GM18511 (cell line): ENCODE results near the gene SGMS1.
A peak's percentile ranks its signal among the peaks of the same experiment; 100 is the strongest.
"Not testable (repeated sequence)": the region's sequence is repeated elsewhere in the genome, so short reads cannot be mapped to it uniquely, and the experiment has no call there.

Experiments used
- ATAC-seq: cut with Tn5 transposase; IDR thresholded peaks from one replicate; pipeline ENCODE4 v1.9.1; 2021; ENCODE audit warnings: mild to moderate bottlenecking, moderate library complexity; ENCODE audit not compliant: unreplicated experiment

Gene SGMS1

DNA sequence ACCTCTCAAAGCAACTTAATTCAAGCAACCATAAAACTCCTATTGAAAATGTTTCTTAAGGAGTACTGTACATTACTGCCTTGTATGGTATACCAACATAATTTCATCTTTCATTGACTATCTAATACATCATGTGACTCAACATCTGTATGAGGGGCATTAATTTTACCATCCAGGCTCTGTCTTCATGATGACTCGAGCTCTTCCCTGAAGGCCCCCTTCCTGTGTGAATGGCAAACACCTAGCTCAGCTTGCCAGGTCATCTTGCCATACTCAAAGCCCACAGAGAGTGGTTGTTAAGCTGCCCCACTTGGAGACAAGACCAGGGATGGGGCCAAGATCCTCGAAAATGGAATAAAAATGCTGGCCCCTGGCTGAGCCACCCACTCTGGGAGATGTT lies 82.4 kb downstream of the SGMS1 start:
- ATAC-seq: no peak

DNA sequence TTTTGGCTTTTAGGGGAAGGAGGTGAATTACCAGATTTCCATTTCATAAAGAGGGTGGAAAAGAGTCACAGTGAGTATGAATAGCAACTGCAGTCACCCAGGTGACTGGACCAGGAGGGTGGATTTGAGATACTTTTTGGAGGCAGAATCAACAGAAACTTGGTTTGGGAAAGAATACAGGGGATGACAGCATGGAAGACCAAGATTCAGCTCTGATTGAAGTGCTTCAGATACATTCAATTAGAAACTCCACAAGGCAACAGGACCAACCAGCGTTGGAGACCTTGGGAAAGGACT lies 83.0 kb downstream of the SGMS1 start:
- ATAC-seq: peak; percentile 5

DNA sequence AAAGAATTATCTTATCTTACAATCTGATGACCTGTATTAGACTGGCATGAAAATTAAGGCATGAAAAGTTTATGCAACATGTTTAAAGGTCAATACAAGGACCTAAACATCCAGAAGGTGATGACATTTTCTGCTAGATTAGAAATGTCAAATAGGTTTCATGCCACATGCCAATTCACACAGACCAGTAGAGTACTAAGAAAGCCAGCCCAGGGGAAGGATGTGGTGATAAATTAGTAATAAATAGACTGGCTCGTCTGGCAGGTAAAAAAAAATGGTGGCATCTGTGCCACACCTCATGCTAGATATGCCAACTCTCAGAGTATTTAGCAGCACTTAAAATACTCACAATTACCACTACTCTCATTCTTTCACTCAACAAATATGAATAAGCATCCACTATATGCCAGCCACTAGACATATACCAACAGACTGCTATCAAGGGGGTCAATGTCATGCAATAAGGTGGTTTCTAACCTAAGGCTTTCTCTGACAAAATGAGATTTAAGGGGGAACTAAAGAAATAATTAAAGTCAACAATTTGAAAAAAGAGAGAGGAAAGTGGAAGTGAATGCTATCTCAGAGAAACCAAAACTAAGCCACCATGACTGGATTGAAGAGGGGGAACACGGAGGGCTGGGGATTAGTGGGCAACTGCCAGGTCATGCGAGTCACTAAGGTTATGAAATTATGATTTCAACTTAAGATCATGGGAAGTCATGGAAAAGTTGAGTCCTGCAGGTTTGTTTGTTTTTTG lies 83.5 kb downstream of the SGMS1 start:
- ATAC-seq: peak; percentile 58

DNA sequence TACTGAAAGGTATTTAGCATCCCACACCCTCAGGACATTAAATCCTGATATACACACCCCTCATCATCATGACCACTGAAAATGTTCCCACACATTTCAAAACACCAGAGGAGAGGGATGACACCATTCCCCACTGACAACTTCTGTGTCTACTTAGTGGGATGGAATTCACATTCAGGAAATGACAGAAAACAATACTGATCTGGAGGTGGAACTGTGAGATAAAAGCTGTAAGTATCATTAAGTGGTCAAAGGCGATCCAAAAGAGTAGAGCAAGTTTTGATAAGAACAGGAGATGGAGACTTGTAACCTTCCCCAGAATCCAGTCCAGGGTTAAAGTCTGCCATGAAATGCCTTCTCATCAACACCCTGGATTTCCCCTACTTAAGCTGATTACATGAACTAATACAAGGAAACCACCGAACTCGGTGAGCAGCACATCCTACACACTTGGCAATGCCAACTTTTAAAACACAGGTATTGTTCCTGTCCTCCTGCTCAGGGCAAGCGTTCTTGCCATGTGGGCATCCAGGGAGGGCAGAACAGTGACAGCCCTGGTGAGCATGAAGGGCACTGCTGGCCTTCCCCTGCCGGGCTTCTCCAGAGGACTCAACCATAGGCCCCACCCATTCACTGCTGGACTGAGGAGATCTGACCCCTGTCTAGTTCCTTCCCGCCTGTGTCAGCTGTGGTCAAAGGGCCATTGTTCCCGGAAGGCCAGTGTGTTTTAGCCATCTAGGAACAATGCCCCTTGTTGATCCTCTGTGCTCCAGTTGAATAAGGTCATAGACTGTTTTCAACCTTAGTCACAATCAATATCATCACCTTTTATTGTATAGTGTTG lies 85.0 kb downstream of the SGMS1 start:
- ATAC-seq: peak; percentile 41

DNA sequence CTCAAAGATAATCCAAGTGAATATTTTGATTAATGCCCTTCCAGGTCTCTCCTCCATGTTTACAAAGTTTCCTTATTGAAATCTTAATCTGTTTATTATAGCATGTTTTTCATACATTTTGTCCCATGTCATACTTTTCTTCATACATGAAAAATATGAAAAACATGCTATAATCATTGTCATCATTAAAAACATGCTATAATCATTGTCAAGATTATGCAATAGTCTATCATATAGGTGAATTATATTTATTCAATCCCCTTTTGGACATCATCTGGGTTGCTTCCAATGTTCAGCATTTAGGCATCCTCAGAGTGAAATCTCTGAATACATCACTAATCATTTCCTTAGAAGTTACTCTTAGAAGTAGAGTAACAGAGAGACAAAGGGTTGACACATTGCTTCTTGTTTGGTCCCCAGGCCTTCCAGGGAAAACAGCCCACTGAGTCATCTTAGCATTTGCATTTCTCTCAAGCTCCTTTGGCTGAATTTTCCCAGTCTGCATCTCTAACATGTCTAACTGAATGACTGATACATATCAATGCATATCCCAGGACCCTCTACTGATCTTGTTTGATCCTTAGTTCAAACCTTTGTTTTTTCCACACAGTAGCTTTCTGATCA lies 87.0 kb downstream of the SGMS1 start:
- no peak for ATAC-seq

DNA sequence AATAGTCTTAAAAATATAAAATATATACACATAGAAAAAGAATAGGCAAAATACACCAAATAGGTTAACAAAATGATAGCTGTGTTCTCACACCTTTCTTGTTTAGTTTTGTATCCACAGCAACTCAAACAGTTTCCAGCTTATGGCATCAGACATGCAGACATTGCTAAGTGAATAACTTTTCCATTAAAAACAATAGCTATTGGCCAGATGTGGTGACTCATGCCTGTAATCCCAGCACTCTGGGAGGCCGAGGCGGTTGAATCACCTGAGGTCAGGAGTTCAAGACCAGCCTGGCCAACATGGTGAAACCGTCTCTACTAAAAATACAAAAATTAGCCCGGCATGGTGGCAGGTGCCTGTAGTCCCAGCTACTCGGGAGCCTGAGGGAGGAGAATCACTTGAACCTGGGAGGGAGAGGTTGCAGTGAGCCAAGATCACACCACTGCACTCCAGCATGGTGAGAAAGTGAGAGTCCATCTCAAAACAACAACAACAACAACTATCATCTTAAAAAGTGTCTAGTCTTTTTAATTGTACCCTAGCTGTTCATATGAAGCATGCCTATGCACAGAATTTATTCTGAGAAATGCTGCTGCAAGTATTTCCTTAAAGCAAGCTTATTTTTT lies 88.9 kb downstream of the SGMS1 start:
- not testable (repeated sequence) for ATAC-seq

DNA sequence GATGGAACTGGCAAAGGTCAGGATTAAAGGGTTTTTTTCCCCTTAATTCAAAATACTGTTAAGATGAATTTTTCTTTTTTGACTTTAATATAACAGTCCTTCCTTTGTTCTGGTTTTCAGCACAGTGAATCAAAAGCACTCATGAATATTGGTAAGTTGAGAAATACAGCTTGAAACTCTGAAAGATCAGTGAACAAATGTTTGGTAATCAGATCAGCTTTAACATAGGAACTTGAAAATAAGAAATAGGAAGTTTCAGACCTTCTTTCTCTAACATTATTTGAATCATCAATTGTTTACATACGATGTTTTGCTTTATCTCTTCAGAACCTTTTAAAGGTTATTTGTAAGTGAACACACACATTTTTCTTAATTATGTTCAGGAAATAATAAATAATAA lies 90.5 kb downstream of the SGMS1 start:
- ATAC-seq: no peak

DNA sequence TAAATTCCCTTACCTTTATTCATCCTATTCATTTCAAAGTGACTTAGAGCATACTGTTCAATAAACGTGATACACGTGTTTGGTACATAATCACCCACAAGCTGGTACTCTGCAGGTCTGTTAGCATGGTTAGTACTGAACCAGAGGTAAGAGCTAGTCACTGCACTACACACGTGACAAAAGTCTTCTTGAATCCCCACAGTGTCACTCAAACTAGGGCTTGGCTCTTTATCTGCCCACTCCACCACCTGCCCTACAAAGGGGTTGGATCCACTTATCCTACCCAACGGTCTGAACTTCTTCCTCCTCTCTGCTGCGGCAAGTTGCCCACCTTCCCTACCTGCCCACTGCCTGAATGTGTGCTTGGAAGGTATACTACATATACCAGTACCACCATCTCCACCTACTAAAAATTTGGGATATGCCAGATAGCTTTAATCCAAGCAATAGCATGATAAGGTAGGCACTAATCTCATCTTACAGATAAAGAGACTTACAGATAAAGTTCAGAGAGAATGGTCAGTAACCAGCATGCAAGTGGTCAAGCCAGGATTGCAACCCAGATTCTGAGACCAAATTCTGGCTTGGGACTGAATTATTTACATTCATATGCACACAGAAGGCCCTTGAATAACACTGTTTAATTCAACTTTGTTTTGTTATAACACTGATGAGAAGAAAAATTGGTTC lies 92.2 kb downstream of the SGMS1 start:
- ATAC-seq: no peak

DNA sequence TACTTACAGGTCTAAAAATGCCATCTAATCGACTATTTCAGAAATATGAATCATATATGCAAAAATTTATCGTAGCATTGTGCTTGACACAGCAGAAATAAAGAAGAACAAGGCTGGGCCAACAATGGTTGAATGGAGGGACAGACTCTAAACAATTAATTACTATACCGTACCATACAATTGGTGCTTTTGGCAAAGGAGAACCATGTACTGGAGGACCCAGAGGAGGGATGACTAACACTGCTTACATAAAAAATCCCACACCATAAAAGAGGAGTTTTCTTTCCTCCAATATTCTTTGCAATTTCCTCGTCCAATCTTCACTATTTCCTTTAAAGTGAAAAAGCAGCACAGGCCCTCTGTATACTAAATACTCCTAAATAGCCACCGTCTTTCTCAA lies 94.1 kb downstream of the SGMS1 start:
- ATAC-seq: no peak

DNA sequence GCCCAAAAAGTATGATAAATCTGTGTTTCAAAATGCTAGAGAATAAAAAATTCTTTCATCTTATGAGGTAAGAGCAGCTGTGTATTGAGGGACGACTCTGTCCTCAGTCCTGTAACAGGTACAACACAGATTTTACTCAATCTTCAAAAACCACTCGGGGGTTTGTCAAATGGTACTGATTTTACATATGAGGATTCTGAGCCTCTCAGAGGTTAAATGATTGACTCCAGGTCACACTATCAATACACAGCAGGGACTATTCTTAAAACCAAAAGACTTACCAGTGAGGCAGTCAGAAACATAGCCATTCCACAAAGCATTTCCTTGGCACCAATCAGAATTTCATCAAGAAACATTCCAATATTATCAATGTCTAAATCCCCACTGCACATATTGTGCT lies 95.5 kb downstream of the SGMS1 start:
- no peak for ATAC-seq

DNA sequence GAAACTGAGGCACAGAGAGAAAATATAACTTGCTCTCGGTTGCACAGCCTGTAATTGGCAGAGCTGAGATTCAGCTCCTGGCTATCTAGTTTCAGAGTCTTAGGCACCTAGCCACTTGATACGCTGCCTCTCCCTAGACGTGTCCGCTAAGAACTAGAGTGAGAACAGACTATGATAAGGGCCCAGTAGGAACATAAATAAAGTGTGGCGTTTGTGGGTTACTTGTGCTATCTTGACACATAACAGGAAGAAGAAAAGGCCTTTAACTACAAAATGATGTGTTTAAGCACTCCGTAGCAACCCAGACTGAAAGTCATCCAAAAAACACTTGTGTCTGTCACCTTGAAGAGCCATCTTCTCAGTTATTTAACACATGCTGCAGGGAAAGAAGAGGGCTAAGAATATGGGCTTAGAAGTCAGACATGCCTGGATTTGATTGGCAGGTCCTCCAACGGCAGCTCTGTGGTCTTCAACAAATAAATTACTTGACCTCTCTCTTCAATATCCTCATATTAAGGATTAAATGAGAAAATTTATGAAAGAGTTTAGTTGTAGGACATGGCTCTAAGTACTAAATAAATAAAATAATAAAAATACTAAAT lies 96.2 kb downstream of the SGMS1 start:
- no peak for ATAC-seq

DNA sequence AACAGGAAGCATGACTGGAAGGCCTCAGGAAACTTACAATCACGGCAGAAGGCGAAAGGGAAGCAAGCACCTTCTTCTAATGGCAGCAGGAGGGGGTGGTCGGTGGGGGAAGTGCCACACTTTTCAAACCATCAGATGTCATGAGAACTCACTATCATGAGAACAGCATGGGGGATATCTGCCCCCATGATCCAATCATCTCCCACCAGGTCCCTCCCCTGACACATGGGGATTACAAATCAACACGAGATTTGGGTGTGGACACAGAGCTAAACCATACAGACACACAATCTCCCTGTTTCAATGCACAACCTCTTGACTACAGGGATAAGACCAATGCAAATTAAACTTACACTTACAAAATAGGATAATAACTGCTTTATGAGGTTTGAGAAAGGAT lies 97.6 kb downstream of the SGMS1 start:
- ATAC-seq: no peak

DNA sequence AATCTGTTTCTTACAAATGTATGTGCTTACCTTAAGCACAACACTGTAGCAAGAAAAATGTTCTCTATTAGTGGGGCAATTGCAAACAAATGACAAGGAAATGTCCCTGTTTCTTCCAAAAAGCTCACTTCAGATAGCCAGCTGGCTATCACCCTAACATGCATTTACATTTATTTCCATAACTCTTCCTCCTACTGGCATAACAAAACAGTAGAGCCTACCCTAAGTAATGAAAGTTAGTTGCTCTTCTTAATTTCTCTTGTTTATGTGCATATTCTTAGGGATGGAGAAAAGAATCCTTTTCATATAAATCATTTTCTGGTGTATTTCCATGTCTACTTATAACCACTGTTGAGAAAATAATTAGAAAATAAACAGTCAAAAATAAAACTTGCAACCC lies 100.4 kb downstream of the SGMS1 start:
- ATAC-seq: no peak

DNA sequence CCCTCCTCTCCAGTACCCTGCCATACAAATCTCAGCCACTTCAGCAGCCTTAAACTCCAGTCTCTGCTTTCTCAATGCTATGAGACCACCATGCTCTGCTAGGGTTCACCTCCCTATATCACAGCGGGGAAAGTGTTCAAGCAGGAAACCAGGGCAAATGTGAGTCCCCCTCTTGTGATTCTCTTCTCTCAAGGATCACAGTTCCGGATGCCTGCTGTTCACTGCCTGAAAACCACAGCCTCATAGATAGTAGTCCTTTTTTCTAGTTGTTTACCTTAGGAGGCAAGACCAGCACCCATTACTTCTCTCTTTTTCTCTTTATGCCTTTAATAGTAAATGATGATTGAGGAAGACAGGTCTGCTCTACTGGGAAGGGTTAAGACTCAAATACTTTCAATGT lies 100.8 kb downstream of the SGMS1 start:
- ATAC-seq: no peak

DNA sequence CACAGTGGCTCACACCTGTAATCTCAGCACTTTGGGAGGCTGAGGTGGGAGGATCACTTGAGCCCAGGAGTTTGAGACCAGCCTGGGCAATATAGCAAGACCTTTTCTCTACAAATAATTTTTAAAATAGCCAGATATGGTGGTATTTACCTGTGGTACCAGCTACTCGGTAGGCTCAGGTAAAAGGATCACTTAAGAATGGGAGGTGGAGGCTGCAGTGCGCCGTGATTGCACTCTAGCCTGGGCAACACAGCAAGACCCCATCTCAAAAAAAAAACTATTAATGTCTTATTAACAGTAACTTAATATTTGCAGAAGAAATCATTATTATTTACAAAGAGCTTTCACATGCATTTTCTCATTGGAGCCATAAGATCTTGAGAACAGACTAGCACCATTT lies 103.6 kb downstream of the SGMS1 start:
- no peak for ATAC-seq

DNA sequence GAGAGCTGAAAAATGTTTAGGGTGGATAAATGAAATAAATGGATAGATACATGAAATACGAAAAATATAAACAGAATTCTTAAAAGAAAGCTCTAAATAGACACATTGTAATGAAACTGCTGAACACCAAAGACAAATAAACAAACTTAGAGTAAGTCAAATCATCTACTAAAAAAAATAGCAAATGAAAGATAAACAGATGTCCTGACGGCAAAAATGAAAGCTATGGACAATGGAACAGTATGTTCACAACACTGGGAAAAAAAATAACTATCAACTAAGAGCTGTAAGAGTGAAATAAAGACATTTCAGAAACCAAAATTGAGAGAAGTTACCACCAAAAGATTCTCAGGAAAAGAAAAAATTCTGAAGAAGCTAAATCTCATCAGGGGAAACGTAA lies 106.1 kb downstream of the SGMS1 start:
- no peak for ATAC-seq

DNA sequence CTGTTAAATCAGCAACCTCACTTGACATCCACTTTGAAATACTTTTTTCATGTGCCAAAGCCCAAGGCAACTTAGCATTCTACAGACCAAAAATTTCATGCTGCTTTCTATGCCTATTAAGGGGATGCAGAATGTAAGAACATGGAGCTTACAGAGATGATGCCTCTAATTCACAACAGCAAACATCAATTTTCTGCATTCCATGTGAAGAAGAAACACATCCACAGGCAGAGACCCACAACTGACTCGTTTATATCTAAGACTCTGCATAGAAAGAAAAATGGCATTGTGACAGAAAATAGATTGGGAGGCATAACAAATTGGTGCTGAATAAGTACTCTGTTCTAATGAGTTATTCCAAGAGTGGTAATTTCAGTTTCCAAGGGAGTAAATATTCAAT lies 107.6 kb downstream of the SGMS1 start:
- ATAC-seq: no peak

DNA sequence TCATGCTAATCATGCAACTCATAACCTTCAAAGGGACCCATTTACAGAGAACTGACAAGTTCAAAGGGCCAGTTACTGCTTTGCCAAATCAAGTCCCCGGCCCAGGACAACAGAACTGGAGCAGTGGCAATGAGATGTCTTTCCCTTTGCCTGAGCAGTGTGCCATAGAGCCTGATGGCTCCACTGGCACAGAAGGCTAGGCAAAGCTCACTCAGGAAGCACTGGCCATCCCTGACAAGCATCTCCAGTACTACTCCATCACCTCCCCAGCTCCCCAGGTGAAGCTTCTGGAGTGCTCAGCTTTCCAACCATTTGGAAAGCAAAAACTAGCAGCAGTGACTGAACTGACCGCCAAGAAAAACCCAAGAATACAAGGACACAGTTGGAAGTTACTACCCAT lies 108.3 kb downstream of the SGMS1 start:
- no peak for ATAC-seq

DNA sequence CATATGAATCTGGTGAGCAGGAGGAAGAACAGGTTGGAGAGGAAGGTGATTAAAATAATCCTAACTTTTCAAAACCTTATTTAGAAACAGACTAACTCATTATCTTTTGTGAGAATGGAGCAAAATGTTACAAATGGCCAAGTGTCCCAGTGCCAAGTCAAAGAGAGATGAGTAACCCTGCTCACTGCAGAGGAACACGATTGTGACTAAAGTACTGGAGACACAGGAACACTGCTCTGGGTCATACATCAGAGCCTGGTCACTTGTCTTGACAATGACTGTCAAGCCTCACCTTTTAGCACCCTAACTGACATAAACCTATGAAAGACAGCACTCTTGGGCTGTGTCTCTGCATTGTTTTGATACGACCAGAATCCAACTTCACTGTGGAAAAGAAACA lies 108.8 kb downstream of the SGMS1 start:
- ATAC-seq: no peak

DNA sequence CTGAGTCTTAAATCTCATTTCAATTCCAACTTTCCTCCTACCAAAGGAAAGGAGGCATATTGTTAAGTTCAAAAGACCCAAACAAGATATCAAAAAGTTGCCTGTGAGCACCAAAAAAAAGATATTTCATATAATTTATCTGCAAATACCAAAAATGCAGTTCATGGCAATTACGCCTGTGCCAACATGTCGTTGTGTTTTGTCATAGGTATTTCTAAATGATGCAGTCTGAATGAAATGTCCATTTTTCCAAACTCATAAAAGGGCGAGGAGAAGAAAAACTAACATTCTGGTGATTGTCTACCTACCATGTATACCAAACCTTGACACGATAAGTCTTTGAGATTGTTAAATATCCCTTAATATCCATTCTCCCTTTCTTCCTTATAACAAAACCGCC lies 109.8 kb downstream of the SGMS1 start:
- ATAC-seq: no peak
